SK-N-SH treated with all-trans-retinoic acid at 6 μM for 48 hours (cell line): ENCODE data around the gene DTNBP1.

ENCODE experiments used
- ATAC-seq: fragments of 200-7000 bp; cut with Tn5 transposase; 3 replicates; pipeline ENCODE4 v1.9.1; 2020; ENCODE audit warnings: mild to moderate bottlenecking, moderate library complexity
- ARNTL ChIP-seq: fragments of 450-650 bp; formaldehyde crosslinking; IDR thresholded peaks from 2 replicates; pipeline ENCODE4 v1.5.0; 2020; ENCODE audit warnings: low read depth, mild to moderate bottlenecking, moderate library complexity, borderline replicate concordance
- BACH2 ChIP-seq: fragments of 250-450 bp; sonication (Bioruptor Pico); IDR thresholded peaks from 2 replicates; pipeline ENCODE4 v1.9.0; 2021; ENCODE audit warnings: mild to moderate bottlenecking, borderline replicate concordance
- CSDC2 ChIP-seq: fragments of 250-450 bp; sonication (Bioruptor Pico); IDR thresholded peaks from 2 replicates; pipeline ENCODE4 v1.5.0; 2020; ENCODE audit warnings: mild to moderate bottlenecking, moderate library complexity
- ESRRG ChIP-seq: fragments of 250-450 bp; sonication (Bioruptor Pico); IDR thresholded peaks from 2 replicates; pipeline ENCODE4 v1.6.1; 2021; ENCODE audit warnings: mild to moderate bottlenecking
- GLIS3 ChIP-seq: fragments of 250-450 bp; sonication (Bioruptor Pico); IDR thresholded peaks from 2 replicates; pipeline ENCODE4 v1.5.0; 2020; ENCODE audit warnings: mild to moderate bottlenecking, moderate library complexity
- ISL1 ChIP-seq: fragments of 250-450 bp; sonication (Bioruptor Pico); IDR thresholded peaks from 2 replicates; pipeline ENCODE4 v2.1.2; 2022; ENCODE audit warnings: mild to moderate bottlenecking, moderate library complexity
- OSR1 ChIP-seq: fragments of 250-450 bp; sonication (Bioruptor Pico); IDR thresholded peaks from 2 replicates; pipeline ENCODE4 v1.8.0; 2022; ENCODE audit warnings: moderate library complexity, mild to moderate bottlenecking, inconsistent platforms
- PPARA ChIP-seq: fragments of 250-450 bp; sonication (Bioruptor Pico); IDR thresholded peaks from 2 replicates; pipeline ENCODE4 v1.5.0; 2020; ENCODE audit warnings: mild to moderate bottlenecking, borderline replicate concordance
- RARB ChIP-seq: fragments of 250-450 bp; sonication (Bioruptor Pico); IDR thresholded peaks from 2 replicates; pipeline ENCODE4 v1.8.0; 2021; ENCODE audit warnings: mild to moderate bottlenecking, moderate library complexity
- SNAI2 ChIP-seq: fragments of 250-450 bp; sonication (Bioruptor Pico); IDR thresholded peaks from 2 replicates; pipeline ENCODE4 v1.5.0; 2020; ENCODE audit warnings: mild to moderate bottlenecking, moderate library complexity
- TCF4 ChIP-seq: fragments of 250-450 bp; sonication (Bioruptor Pico); IDR thresholded peaks from 2 replicates; pipeline ENCODE4 v1.8.0; 2021; ENCODE audit warnings: mild to moderate bottlenecking, moderate library complexity, borderline replicate concordance
- TOX ChIP-seq: fragments of 250-450 bp; sonication (Bioruptor Pico); IDR thresholded peaks from 2 replicates; pipeline ENCODE4 v1.8.0; 2021; ENCODE audit warnings: mild to moderate bottlenecking, moderate library complexity, borderline replicate concordance
- ZC3H10 ChIP-seq: fragments of 250-450 bp; sonication (Bioruptor Pico); IDR thresholded peaks from 2 replicates; pipeline ENCODE4 v1.5.1; 2021; ENCODE audit warnings: mild to moderate bottlenecking, moderate library complexity
- ZFP3 ChIP-seq: fragments of 250-450 bp; sonication (Bioruptor Pico); IDR thresholded peaks from 2 replicates; pipeline ENCODE4 v1.5.0; 2020; ENCODE audit warnings: mild to moderate bottlenecking, moderate library complexity
- ZFP30 ChIP-seq: fragments of 450-650 bp; formaldehyde crosslinking; IDR thresholded peaks from 2 replicates; pipeline ENCODE4 v1.5.0; 2022; ENCODE audit warnings: mild to moderate bottlenecking, moderate library complexity
- ZNF70 ChIP-seq: fragments of 450-650 bp; formaldehyde crosslinking; IDR thresholded peaks from 2 replicates; pipeline ENCODE4 v1.5.0; 2020; ENCODE audit warnings: mild to moderate bottlenecking, moderate library complexity
- TF ChIP-seq, protein P1 (sequence below): fragments of 250-450 bp; sonication (Bioruptor Pico); IDR thresholded peaks from 2 replicates; pipeline ENCODE4 v1.5.1; 2020; ENCODE audit warnings: low read depth, mild to moderate bottlenecking, moderate library complexity
- TF ChIP-seq, protein P2 (sequence below): fragments of 250-450 bp; sonication (Bioruptor Pico); IDR thresholded peaks from 2 replicates; pipeline ENCODE4 v1.5.0; 2020; ENCODE audit warnings: mild to moderate bottlenecking, moderate library complexity
- TF ChIP-seq, protein P3 (sequence below): fragments of 250-450 bp; sonication (Bioruptor Pico); IDR thresholded peaks from 2 replicates; pipeline ENCODE4 v1.8.0; 2020; ENCODE audit warnings: mild to moderate bottlenecking, moderate library complexity, borderline replicate concordance

The DTNBP1 gene

DNA sequence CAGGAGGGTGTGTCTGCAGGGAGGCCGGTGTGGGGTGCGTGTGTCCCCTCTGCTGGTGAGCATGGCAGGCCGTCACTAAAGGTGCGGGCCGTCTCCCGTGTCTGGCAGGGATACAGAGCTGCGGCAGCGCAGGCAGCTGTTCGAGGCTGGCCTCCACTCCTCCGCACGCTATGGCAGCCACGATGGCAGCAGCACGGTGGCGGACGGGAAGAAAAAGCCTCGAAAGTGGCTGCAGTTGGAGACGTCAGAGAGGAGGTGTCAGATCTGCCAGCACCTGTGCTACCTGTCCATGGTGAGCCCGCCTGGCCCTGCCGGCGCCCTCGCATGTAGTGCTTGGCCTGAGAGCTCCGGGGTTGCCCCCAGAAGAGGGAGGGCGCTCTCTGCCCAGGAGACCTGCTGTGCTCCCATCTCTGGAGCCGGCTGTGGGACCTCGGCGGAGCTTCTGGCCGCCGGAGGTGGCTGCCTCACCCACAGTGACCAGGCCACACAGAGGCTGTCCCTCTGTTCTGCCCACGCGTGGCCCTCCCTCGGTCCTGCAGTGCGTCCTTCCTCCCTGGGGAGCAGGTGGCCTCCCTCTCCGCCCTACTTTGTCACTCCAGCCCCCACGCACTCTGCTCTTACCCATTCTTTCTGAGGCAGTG, 149.6 kb downstream of the DTNBP1 start:
- TF ChIP-seq BACH2 (no peak), ESRRG (CRISPR knock-in tag) (no peak), ZFP30 (CRISPR knock-in tag) (no peak), RARB (CRISPR knock-in tag) (no peak), ZFP3 (CRISPR knock-in tag) (no peak)
- TF ChIP-seq, protein P1, sequence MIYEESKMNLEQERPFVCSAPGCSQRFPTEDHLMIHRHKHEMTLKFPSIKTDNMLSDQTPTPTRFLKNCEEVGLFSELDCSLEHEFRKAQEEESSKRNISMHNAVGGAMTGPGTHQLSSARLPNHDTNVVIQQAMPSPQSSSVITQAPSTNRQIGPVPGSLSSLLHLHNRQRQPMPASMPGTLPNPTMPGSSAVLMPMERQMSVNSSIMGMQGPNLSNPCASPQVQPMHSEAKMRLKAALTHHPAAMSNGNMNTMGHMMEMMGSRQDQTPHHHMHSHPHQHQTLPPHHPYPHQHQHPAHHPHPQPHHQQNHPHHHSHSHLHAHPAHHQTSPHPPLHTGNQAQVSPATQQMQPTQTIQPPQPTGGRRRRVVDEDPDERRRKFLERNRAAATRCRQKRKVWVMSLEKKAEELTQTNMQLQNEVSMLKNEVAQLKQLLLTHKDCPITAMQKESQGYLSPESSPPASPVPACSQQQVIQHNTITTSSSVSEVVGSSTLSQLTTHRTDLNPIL = no peak
- ATAC-seq = no peak

DNA sequence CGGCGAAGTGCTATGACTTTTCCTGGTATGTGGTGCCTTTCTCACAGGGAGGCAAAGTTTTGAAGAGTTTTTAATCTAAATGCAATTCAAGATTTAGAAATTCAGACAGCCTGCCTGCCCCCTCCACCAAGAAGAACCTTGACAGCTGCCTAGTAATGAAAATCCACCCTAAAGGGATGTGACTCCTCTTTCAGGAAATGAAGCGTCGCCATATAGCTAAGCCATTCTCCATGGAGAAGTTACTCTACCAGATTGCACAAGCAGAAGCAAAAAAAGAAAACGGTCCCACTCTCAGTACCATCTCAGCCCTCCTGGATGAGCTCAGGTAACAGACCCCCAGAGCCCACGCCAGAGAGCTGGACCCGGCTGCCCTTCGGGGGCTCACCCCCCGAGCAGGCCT, 150.1 kb downstream of the DTNBP1 start:
- no peak for TF ChIP-seq TCF4 (CRISPR knock-in tag)
- no peak for TF ChIP-seq ZNF70 (CRISPR knock-in tag)
- no peak for TF ChIP-seq OSR1 (CRISPR knock-in tag)
- TF ChIP-seq ESRRG (CRISPR knock-in tag) = no peak
- ATAC-seq = no peak

DNA sequence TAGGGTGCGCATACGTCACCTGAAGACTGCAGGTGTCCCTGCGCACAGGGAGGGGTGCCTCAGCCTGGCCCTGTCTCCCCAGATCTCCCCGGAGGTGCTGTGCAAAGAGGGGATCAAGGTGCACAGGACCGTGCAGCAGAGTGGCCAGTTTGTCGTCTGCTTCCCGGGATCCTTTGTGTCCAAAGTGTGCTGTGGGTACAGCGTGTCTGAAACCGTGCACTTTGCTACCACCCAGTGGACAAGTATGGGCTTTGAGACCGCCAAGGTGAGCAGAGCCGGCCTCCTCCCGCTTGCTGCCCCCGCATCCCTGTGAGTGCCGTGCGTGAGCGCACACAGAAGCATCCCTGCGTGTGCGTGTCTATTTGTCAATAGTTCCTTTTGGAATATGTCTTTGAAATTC, 150.7 kb downstream of the DTNBP1 start:
- peak; percentile 66 for ATAC-seq
- TF ChIP-seq, protein P2, sequence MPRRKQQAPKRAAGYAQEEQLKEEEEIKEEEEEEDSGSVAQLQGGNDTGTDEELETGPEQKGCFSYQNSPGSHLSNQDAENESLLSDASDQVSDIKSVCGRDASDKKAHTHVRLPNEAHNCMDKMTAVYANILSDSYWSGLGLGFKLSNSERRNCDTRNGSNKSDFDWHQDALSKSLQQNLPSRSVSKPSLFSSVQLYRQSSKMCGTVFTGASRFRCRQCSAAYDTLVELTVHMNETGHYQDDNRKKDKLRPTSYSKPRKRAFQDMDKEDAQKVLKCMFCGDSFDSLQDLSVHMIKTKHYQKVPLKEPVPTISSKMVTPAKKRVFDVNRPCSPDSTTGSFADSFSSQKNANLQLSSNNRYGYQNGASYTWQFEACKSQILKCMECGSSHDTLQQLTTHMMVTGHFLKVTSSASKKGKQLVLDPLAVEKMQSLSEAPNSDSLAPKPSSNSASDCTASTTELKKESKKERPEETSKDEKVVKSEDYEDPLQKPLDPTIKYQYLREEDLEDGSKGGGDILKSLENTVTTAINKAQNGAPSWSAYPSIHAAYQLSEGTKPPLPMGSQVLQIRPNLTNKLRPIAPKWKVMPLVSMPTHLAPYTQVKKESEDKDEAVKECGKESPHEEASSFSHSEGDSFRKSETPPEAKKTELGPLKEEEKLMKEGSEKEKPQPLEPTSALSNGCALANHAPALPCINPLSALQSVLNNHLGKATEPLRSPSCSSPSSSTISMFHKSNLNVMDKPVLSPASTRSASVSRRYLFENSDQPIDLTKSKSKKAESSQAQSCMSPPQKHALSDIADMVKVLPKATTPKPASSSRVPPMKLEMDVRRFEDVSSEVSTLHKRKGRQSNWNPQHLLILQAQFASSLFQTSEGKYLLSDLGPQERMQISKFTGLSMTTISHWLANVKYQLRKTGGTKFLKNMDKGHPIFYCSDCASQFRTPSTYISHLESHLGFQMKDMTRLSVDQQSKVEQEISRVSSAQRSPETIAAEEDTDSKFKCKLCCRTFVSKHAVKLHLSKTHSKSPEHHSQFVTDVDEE (CRISPR knock-in tag) = no peak

DNA sequence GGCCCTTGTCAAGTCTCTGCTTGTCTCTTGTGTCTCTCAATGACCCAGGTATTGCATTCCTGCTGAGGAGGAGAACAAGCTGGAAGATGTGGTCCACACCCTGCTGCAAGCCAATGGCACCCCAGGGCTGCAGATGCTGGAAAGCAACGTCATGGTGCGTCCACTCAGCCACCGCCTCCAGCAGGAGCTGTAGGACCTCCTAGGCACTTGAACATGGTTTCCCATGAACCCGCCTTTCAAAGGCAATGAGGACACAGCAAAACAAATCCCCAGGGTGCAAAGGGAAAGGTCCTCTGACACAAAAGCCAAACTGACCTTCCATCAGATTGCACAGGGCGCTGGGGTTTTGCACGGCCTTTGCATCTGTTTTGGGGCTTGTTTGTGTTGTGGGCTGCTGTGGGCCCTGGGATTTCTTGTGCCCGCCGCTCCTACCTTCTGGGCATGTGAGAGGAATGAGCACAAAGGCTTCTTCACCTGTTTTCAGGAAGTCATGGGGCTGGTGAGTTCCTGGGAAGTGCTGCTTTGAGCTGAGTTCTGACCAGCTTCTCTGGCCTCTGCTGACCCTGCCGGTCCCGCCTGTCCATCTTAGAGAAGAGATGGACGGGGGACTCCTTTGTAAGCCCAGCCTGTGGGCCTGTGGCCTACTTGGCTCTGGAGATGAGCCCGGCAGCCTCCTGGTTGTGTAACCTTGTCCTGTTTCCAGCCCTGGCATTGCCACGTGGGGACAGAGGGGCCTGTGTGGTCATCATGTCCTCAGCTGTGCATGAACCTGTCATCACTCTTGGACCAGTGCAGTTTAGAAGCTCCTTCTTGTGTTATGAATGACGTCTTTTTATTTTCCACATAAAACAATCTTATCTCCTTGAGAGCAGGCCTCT, 151.3 kb downstream of the DTNBP1 start:
- TF ChIP-seq CSDC2 (CRISPR knock-in tag) = no peak
- no peak for TF ChIP-seq TOX (CRISPR knock-in tag)
- TF ChIP-seq ZNF70 (CRISPR knock-in tag) = no peak
- TF ChIP-seq PPARA (CRISPR knock-in tag) = no peak
- TF ChIP-seq ESRRG (CRISPR knock-in tag) = no peak
- TF ChIP-seq, protein P3, sequence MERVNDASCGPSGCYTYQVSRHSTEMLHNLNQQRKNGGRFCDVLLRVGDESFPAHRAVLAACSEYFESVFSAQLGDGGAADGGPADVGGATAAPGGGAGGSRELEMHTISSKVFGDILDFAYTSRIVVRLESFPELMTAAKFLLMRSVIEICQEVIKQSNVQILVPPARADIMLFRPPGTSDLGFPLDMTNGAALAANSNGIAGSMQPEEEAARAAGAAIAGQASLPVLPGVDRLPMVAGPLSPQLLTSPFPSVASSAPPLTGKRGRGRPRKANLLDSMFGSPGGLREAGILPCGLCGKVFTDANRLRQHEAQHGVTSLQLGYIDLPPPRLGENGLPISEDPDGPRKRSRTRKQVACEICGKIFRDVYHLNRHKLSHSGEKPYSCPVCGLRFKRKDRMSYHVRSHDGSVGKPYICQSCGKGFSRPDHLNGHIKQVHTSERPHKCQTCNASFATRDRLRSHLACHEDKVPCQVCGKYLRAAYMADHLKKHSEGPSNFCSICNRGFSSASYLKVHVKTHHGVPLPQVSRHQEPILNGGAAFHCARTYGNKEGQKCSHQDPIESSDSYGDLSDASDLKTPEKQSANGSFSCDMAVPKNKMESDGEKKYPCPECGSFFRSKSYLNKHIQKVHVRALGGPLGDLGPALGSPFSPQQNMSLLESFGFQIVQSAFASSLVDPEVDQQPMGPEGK (CRISPR knock-in tag) = no peak
- no peak for TF ChIP-seq ARNTL (CRISPR knock-in tag)
- TF ChIP-seq RARB (CRISPR knock-in tag) = no peak
- TF ChIP-seq GLIS3 (CRISPR knock-in tag) = no peak
- no peak for TF ChIP-seq ZFP30 (CRISPR knock-in tag)
- TF ChIP-seq BACH2 = no peak
- TF ChIP-seq SNAI2 (CRISPR knock-in tag) = no peak
- TF ChIP-seq ZC3H10 (CRISPR knock-in tag) = no peak
- TF ChIP-seq, protein P2 (CRISPR knock-in tag) = no peak
- no peak for TF ChIP-seq ISL1
- no peak for TF ChIP-seq TCF4 (CRISPR knock-in tag)
- no peak for ATAC-seq
